Measurements from ENCODE around the gene PARN.
"Not testable (repeated sequence)": the region's sequence is repeated elsewhere in the genome, so short reads cannot be mapped to it uniquely, and the experiment has no call there.

The PARN gene

GRCh38 chr16:14460726-14461125 lies 169.3 kb downstream of the PARN start:
- DNase-seq = no peak

DNA sequence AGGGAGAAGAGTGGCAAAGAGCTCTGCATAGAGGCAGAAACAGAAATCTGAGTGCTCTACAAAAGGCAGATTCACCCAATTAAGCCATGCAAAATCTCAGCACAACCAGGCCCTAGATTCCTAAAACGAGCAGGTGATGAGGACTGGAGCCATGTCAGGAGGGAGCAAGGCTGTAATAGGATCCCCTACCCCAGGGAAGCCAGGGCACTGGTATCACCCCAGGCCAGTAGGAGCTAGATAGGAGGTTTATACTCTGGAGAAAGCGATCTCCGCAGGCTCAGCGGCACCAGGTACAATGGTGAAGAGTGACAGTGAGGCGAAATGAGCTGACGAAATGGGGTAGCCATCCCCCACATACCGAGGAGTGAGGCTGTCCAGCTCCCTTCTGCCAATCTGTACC lies 171.5 kb downstream of the PARN start:
- DNase-seq = no peak

DNA sequence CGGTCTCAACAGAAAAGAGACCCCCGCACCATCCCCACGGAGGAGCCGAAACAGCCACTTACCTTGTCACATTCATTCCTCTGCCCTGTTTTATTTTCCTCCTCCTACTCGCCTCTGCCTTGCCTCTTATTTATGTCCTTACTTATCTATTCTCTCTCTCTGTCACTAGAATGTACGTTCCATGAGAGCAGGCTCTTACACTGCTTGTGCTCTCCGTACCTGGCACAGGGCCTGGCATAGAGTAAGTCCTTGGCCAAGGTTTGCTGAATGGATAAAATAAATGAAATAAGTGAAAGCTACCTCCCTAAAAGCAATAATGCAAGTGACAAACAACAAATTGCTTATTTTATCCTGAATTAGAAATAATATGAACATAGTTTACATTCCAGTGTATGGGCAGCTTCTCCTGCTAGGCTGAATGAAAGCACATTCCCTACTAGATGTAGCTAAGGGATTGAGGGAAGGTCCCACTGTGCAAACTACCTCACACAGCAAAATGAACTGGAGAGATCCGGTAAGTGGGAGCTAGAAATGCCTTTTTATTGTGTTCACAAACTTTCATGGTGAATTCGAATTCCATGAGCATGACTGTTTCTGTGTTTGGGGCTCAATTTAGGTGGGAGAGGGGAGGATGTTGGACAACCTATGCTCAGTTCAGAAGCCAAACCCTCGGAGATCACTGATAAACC lies 173.1 kb downstream of the PARN start:
- DNase-seq = no peak

GRCh38 chr16:14455573-14455972 lies 174.5 kb downstream of the PARN start:
- no peak for DNase-seq

DNA sequence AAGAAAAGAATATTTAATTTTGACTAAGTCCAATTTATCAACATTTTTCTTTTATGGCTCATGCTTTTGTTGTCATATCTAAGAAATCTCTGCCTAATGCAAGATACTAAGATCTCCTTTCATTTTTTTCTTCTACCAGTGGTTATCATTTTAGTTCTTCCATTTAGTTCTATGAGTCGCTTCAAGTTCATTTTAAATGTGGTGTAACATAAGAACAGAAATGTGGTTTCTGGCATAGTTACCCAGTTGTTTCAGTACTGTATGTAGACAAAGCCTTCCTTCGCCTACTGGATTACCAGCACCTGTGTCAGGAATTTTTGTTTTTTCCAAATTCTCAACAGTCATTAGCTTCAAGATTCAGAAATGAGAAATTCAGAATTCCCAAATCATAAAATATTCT lies 175.7 kb downstream of the PARN start:
- DNase-seq = no peak

DNA sequence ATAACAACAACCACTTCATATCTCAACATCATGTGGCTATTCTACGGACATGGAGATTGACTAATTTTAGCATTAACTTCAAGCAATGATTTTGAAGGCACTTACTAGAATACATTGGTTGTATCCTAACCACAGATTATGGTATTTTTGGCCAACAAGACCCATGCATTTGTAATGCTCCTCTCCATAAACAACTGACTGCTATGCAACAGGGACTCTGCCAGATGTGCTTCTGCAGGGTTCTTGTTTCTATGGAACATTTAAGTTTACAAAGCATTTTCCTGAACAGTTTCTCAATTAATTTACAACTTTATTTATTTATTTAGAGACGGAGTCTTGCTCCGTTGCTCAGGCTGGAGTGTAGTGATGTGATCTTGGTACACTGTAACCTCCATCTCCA lies 178.0 kb downstream of the PARN start:
- no peak for DNase-seq

- DNase-seq = no peak
These were observed 179.2 kb downstream of the PARN start for GRCh38 chr16:14450846-14451245.

- DNase-seq = no peak
These were observed 180.1 kb downstream of the PARN start for GRCh38 chr16:14449790-14450480.

GRCh38 chr16:14449334-14449733 lies 180.7 kb downstream of the PARN start:
- no peak for DNase-seq

DNA sequence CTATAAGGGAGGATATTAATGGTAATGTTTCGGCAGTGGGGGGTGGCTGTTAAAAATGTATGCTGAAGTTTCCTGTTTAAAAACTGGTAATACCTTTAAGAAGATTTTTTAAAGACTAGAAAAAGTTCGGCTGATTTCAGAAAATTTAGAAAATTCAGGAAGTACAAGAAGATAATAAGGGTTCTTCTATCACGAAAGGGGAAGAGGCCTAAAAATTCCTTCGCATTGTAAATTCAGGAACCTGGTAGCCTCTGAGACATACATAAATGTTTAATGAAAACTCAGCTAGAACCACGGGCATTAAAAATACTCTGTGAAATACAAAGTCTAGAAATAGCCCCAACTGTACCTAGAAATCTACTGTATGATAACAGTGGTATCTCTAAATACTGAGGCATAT lies 181.2 kb downstream of the PARN start:
- no peak for DNase-seq

DNA sequence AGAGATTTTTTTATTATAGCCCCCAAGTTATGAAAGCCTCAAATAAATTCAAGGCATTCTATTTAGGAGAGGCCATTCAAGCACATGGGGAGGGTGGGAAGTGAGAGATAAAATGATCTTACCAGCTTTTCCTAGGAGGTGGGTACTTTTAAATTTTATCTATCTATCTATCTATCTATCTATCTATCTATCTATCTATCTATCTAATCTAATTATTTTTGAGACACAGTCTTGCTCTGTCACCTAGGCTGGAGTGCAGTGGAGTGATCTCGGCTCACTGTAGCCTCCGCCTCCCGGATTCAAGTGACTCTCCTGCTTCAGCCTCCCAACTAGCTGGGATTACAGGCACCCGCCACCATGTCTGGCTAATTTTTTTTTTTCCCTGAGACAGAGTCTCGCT lies 182.3 kb downstream of the PARN start:
- no peak for DNase-seq

- no peak for DNase-seq
These were observed 183.3 kb downstream of the PARN start for GRCh38 chr16:14446796-14447195.

- DNase-seq = no peak
These were observed 183.9 kb downstream of the PARN start for GRCh38 chr16:14445937-14446715.

DNA sequence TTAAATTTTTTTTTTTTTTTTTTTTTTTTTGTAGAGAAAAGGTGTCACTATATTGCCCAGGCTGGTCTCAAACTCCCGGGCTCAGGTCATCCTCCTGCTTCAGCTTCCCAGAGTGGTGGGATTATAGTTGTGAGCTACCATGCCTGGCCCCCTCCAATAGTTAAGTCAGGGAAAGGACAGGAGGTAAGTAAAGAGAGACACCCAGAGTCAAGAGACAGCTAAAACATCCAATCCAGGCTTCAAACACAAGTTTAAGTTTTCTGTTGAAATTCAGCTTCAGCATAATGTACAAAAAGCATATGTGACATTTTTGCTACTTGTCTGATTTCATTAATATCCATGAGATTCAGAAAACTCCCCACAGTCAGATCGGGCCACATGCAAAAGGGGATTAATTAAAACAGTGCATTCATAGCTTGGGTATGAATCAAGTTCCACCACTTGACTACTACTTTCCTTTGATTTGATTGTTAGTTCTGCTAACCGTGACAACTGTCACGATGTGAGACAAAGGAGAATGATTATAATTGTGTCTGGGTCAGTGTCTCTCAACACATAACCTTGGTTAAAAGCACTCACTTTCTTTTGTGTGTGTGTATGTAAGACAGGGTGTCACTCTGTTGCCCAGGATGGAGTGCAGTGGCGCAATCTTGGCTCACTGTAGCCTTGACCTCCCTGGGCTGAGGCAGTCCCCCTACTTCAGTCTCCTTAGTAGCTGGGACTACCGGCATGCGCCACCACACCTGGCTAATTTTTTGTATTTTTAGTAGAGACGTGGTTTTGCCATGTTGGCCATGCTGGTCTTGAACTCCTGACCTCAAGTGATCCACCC lies 184.9 kb downstream of the PARN start:
- no peak for DNase-seq

DNA sequence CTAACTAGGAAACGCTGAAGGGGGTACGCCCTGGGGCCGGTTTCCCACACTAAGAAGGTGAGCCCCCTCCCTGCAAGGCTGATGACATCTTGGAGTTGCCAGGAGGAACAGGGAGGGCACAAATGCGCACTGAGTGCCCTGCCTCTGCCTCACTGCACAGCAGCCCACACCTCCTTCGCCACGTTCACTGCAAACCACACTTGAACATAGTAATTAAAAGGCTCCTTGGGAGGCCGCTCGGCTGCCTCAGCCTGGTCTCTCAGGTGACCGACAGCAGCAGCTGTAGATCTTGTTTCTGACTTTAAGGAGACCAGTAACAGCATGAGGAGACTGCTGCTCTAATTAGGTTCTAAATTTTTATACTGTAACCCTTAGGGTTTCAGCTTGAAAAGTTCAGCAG lies 188.5 kb downstream of the PARN start:
- DNase-seq = not testable (repeated sequence)

DNA sequence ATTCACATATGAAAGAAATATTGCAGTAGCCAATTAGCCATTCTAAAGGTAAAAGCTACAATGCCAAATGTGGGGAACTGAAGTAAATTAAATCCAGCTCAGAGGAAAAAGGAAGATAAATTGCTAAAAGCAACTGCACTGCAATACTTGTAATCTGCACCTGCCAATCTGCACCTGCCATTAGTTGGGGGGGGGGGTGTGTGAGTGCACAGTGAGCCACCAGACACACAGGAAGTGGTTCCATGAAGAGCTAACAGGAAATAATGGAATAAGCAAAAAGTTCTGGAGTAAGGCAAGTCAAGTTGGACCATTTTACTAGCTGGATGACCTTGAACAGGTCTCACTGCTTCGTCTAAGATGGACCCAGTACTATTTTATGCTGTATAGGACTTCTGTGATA lies 191.8 kb downstream of the PARN start:
- no peak for DNase-seq

DNA sequence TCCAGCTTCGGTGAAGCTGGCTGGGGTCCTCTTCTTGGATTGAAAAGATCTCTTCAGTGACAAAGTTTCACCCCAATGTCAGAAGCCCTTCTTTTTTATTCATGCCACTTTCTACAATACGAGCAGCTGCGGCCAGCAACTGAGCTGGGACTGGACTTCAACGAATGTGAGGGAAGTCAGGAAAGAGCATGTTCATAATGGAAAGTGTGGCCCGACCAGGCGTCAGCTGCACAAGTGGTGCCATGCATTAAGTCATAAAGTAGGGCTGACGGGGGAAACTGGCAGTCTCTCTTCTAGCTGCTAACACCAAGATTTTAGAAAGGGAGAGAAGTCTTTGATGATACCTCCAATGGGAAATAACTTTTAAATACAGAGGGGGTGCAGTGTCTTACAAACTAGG lies 192.6 kb downstream of the PARN start:
- DNase-seq = no peak

- peak; percentile 10 for DNase-seq
These were observed 193.6 kb downstream of the PARN start for GRCh38 chr16:14436401-14436955.

DNA sequence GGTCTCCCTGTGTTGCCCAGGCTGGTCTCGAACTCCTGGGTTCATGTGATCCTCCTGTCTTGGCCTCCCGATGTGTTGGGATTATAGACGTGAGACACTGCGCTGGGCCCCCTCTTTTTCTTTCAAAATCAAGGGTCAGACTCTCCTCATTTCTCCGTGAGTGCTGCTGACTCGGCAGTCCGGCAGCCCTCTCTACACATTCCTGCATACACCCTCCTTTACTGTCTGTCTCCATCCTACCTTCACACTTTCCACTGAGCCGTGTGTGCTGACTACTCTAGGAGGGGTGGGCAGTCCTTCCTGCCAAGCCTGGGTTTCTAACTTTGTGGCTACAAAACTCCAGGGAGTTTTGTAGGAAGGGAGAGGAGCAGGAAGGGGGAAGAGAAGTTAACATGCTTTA lies 195.2 kb downstream of the PARN start:
- no peak for DNase-seq

DNA sequence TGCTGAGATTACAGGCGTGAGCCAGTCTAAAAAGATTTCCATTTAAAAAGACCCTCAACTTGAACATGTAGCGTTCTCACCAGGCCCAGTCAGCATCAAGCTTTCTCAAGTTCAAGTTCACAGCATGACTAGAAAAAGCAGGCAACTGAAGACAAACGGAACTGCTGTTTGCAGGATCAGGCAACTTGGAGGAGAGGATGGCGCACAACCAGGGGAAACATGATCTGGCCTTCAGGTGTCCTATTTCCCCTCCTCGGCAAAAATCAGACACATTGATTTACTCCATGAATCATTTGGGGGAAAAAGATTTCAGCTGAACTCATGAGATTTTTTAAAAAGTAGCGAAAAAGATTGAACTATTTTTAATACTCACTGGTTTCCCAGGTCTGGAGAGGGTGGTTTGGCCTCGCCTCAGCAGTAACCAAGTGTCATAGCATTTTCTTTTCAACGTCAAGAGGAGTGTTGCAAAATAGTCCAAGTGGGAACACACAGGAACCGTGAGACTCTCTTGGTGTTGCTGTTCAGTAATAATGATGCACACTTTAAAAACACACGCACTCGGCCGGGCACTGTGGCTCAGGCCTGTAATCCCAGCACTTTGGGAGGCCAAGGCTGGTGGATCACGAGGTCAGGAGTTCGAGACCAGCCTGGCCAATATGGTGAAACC lies 201.0 kb downstream of the PARN start:
- not testable (repeated sequence) for DNase-seq

DNA sequence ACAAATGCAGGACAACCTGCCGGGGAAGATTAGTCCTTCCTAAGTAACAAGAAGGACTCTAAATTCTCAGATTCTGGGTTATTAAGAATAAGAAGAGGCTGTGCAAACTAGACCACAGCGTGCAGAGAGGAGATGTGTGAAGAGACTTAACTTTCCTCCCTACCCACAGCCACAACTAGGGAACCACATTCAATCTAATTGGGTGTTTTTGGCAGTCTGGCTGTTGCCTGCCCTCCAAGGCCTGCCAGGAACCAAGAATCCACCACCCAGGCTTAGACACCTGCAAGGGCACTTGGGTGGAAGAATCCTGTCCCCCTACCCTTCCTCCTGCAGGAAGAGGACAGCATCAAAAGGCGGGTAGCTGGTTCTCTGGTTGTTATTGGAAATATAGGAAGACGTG lies 202.0 kb downstream of the PARN start:
- DNase-seq = no peak

DNA sequence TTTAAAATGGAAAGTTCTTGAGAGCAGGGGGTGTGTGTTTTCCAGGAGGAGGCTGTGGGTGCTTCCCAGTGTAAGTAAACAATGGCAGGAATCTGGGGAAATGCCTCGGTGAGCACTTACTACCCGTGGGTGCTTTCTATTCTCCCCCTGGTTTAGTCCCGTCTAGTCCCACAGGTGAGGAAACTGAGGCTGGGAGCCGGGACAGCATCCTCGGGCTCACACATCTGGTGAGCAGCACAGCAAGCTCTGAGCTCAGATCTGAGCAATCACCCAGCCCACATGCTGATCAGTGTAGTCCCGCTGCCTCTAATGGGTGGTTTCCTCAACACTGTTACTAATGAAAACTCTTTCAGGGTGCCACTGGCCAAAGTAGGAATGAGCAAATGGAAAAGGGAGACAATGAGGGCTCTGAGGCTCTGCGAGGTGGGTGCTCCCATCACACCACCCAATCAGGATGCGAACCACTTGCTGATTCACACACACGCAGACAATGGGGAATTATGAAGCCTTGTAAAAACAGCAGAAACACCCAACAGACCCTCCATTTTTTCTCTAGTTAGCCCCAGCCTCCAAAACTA lies 202.6 kb downstream of the PARN start:
- no peak for DNase-seq
